ENCODE measurements around the gene MSANTD7. TPM values are rescaled to one million over a fixed set of nuclear protein-coding genes. Genes with fewer than 3 reads are reported as not detected.
"Not testable (repeated sequence)": the region's sequence is repeated elsewhere in the genome, so short reads cannot be mapped to it uniquely, and the experiment has no call there.

MSANTD7 gene, protein sequence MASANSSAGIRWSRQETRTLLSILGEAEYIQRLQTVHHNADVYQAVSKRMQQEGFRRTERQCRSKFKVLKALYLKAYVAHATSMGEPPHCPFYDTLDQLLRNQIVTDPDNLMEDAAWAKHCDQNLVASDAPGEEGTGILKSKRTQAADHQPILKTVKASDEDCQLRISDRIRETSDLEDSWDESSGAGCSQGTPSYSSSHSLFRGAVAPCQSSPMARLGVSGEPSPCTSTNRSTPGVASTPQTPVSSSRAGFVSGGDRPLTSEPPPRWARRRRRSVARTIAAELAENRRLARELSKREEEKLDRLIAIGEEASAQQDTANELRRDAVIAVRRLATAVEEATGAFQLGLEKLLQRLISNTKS
- total RNA-seq: 17.9 and 18.0 TPM in 2 replicates

DNA sequence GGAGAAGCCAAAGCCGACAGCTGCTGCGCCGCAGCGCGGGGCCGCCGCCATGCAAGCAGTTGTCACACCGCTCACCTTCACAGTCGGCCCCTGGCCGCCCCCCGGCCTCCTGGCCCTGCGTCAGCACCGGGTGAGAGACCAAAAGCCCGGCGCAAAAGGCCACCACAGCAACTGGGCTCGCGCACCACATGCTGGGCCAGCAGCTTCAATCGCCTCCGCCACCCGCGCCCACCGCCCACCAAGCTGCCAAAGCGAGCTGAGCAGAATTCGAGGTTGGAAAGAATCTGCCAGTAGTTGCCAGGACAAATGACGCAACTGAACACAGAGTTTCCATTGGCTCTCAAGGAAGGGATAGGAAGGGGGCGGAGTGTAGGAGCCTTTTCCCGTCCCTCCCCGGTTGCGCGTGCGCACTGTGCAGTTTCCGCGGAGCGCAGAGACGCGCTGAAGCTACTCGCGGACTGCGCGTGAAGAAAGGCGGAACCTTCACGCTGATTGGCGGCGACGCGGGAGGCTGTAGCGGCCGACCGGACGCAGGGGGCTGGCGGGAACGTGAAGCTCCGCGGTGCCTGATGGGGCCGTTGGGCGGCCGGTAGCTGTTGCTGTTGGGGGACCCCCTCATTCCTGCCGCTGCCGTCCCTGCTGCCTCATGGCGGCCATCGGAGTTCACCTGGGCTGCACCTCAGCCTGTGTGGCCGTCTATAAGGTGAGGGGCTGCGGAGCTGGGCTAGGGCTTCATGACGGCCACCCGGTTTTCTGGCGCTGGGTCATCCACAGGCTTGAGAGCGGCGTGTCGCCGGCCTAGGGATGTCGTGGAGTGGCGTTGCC is at the start of gene MSANTD7, which contains the start of the genes CDNF and HSPA14:
TSS of gene MSANTD7 (plus strand) at position 550 of the 825 bp plus-strand sequence. CDS start 3,979 bp downstream, outside the sequence.
TSS of gene CDNF (minus strand) at position 281 of the 825 bp plus-strand sequence. CDS start at position 190, 91 bp downstream.
TSS of gene HSPA14 (plus strand) at position 550 of the 825 bp plus-strand sequence. CDS start at position 647, 97 bp downstream.
- intact Hi-C loops (cut with micrococcal nuclease): loop anchor here (1.0 to 5.0 kb wide), 9 partner anchors 40 to 341 kb away; partner anchors contain the start of genes MEIG1, NMT2, RPP38 and SUV39H2

DNA sequence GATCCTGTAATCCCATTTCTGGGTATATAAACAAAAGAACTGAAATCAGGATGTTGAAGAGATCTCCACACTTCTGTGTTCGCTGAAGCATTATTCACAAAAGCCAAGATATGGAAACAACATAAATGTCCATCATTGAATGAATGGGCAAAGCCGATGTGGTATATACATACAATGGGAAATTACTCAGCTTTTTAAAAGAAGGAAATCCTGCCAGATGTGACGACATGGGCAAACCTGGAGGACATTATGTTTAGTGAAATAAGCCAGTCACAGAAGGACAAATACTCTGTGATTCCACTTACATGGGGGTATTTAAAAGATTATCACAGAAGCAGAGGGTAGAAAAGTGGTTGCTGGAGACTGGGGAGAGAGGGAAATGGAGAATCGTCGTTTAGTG is 39.5 kb upstream of the MSANTD7 start:
- intact Hi-C loops (cut with micrococcal nuclease): no loop called here

DNA sequence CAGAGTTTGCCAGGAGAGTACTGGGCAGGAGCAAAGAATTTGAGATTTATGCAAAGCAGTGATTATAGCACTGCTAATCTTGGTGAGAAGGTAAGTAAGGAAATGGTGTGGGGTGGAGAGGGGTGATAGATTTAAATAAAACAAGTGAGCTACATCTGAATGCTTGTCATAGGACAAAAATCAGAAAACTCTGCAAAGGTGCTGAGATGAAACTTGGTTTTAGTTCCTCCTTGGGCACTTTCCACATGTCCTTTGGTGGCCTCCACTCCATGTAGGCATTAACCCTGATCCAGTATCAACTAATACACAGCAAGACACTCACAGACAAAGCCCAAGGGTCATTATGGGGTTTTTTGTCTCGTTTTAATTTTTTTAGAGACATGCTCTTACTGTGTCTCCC is 37.7 kb upstream of the MSANTD7 start:
- intact Hi-C loops (cut with micrococcal nuclease): no loop called here

DNA sequence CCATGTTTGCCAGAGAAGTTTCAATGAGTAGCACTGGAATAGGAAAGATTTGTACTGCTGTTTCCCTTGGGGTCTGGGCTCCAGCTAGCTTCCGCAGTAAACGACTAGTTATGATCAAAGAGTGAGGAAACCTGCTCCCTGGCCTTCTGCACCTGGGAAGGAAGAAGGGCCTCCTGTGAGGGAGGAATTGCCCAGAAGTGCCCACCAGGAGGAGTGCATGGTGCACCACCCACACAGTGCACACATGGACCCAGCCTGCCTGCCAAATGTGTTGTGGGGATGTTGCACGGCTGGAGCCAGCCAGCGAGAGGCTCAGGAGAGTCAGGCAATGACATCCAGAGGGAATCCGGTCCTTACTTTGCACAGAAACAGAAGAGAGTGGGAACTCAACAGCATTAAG is 36.4 kb upstream of the MSANTD7 start:
- intact Hi-C loops (cut with micrococcal nuclease): no loop called here

DNA sequence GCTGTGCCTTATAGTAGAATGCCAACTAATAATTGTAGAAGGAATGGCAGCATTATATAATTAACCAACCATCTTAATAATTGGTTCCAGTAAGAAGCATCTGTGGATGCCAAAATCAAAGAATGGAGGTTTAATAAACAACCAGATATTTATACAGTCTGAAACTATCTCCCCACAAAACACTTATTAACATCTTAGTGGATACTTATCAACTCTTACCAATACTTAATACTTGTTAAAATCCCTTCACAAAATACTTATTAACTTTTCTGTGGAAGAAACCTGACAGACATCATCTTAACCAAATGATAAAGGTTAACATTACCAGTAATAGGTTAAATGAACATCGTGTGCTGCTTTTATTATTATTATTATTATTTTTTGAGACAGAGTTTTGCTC is 34.3 kb upstream of the MSANTD7 start:
- intact Hi-C loops (cut with micrococcal nuclease): no loop called here

DNA sequence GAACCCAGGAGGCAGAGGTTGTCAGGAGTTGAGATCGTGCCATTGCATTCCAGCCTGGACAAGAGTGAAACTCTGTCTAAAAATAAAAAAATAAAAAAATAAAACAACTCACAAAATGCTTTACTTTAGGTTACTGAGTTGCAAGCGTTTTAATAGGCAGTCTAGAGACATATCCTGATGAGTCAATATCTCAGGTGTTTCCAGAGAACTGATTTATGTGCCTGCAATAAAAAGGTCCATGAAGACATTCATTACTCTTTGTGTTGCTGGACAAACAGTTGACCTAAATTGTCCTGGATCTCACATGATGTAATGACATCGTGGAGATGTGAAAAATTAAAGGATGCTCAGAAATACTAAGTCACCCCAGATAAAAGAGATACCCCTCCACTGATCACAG is 31.8 kb upstream of the MSANTD7 start:
- intact Hi-C loops (cut with micrococcal nuclease): no loop called here

DNA sequence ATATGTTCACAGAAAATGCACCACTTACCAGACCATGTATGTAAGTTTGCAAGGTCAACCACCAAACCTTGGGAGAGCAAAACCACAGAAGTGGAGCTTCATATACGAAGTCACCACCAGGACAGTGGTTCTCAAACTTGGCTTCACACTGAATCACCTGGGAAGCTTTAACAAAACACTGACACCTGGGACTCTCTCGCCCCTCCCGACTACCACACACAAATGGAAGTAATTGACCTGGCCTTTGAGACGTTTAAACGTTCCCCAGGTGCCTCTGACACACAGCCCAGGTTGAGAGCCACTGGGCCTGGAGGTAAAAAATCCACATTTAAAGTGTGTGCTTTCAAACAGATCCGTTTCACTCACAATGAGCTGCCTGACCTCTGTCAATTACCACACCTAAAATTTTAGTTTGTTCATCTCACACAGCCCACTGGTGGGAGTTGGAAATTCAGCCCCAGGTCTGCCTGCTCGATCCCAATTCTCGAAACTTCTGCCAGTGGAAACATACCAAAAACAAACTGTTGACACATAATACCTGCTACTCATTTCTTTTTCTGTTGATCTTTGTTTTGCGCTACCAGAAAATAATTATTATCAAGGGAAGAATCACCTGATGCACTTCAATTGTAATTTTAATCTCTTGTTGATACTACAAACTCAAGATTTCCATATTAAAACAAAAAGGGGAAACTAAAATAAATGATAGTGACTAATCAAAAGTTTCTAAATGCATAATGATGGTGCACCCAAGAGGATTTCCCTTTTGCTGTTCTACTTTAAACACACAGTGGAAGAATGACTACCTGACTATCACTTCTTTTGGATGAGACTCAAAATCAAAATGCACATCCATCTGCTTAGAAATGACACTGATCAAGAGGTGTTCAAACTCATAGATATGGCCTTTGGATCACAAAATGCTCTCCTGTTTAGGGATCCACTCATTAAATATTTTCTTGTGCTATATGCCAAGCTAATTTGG is 26.8 kb upstream of the MSANTD7 start:
- intact Hi-C loops (cut with micrococcal nuclease): no loop called here

DNA sequence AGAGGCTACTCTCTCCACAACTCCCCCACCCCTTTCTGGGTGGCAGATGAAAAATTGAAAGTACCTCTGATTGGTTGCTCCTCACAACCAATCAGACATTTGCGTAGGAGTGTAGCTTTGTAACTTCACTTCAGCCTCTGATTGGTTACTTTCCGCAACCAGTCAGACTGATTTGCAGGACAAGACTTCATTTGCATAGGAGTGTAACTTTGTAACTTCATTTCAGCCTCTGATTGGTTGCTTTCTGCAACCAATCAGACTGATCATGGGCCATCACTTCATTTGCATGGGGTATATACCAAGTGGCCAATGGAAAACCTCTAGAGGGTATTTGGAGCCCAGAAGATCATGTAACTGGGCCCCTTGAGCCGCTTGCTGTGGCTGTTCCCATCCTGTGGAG is 25.8 kb upstream of the MSANTD7 start:
- intact Hi-C loops (cut with micrococcal nuclease): no loop called here

DNA sequence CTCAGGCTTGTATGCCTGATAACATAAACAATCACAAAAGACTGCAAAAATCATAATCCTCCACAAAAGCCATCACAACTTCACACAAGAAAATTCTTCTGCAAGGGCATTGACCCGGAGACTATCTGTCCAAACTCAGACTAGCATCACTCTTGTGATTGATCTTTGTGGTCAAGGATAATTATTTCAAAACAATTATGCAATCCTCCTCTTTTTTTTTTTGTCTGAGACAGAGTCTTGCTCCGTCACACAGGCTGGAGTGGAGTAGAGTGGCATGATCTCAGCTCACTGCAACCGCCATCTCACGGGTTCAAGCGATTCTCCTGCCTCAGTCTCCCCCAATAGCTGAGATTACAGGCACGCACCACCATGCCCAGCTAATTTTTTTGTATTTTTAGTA is 22.4 kb upstream of the MSANTD7 start:
- intact Hi-C loops (cut with micrococcal nuclease): no loop called here

DNA sequence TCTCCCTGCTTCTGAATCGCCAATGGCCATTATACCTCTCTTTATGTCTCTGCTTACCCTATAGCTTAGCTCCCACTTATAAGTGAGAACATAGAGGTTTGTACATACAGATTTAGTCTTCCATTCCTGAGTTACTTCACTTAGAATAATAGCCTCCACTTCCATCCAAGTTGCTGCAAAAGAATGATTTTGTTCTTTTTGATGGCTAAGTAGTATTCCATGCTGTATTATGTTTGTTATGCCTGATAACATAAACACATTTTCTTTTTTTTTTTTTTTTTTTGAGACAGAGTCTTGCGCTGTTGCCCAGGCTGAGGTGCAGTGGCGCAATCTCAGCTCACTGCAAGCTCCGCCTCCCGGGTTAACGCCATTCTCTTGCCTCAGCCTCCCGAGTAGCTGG is 21.4 kb upstream of the MSANTD7 start:
- intact Hi-C loops (cut with micrococcal nuclease): not testable (repeated sequence)

DNA sequence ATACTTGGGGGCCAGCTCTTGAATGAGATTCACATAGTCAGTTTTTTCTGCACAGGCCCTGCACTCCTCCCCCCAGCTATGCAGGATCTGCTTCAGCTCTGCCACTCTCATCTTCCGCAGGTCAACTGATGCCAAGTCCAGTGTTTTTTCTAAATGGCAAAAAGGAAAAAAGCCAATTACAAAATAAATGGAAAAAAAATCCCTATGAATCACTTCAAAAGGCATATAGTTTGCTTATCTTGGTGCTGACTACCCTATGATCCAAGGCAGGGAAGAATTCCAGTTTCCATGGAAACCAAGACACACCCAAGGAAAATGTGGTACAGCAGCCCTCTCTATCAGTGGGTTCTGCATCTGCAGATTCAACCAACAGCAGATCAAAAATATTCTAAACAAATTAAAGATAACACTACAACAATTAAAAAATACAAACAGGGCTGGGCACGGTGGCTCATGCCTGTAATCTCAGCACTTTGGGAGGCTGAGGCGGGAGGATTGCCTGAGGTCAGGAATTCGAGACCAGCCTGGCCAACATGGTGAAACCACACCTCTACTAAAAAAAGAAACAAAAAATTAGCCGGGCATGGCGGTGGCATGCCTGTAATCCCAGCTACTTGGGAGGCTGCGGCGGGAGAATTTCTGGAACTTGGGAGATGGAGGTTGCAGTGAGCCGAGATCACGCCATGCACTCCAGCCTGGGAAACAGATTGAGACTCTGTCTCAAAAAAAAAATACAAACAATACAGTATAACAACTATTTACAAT is 17.9 kb upstream of the MSANTD7 start:
- intact Hi-C loops (cut with micrococcal nuclease): loop anchor here (5.0 kb wide), 1 partner anchor 283 kb away; no protein-coding TSS in a partner anchor

DNA sequence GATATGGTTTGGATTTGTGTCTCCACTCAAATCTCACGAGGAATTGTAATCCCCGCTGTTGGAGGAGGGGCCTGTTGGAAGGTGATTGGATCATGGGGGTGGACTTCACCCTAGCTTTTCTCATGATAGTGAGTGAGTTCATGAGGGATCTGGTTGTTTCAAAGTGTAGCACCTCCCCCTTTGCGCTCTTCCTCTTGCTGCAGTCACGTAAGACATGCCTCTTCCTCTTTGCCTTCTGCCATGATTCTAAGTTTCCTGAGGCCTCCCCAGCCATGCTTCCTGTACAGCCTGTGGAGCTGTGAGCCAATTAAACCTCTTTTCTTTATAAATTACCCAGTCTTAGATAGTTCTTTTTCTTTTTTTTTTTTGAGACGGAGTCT is 17.3 kb upstream of the MSANTD7 start:
- intact Hi-C loops (cut with micrococcal nuclease): loop anchor here (5.0 kb wide), 1 partner anchor 283 kb away; no protein-coding TSS in a partner anchor

DNA sequence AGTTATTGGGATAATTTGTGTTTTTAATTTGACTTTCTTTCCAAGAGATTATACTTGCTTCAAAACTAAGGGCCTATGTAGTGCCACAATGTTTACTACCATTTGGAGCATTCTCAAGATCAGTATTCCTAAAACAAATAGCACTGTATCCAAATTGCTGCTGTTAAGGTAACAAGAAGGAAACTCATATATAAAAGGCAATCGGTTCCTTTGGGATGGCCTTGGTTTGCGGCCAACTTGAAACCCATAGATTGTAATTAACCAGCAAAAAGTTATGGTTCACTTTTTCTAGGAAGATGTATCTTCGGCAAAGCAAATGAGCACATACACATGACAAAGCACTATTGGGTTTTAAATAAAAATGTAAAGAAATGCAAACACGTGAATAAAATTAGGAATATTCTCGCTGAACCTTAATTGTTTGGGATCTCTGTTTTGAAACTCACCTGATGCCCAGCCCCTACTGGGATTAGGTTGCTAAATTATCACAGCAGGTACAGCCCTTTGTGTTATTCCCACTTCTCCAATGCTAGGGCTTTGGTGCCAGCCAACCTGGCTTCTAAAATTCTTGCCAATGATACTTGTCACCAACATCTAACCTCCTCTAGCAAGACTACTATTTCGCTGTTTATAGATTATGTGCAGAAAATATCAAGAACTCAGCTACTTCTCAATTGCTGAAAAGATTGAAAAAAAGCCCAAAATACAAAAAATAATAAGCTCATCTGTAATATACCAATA is 16.3 kb upstream of the MSANTD7 start:
- intact Hi-C loops (cut with micrococcal nuclease): loop anchor here (2.0 to 5.0 kb wide), 2 partner anchors 217 to 285 kb away; no protein-coding TSS in a partner anchor

DNA sequence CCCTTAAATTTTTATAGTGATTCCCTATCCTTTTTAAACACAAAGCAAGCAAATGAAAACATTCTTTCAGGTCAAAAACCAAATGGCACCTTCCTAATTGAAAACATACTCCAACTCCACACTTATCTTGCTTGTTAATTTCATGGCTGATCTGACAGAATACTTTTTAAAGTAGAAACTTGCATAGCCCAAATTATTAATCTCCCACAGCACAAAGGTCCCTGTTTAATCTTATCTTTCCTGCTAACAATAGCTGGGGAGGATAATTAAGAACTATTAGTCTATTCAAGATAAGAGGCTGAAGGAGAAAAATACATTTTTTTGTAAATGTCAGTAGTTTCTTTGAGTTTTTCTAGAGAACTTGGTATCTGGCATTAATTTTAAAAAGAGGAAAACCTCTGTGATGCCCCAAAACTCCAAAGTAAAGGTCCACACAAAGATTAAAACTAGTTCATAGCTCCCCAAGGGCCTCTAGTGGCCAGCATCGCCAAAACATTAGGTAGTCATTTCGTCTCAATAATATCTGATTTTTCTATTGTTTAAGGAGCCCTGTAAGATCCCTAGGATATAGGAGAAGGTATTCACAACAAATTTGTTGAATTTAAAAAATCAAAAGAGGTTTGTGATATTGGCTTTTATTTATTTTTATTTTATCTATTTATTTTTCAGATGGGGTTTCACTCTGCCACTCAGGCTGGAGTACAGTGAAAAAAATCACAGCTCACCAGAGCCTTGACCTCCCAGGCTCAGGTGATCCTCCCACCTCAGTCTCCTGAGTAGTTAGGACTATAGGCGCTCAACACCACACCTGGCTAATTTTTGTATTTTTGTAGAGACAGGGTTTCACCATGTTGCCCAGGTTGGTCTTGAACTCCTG is 15.0 kb upstream of the MSANTD7 start:
- intact Hi-C loops (cut with micrococcal nuclease): loop anchor here (1.0 to 5.0 kb wide), 3 partner anchors 218 to 324 kb away; no protein-coding TSS in a partner anchor

DNA sequence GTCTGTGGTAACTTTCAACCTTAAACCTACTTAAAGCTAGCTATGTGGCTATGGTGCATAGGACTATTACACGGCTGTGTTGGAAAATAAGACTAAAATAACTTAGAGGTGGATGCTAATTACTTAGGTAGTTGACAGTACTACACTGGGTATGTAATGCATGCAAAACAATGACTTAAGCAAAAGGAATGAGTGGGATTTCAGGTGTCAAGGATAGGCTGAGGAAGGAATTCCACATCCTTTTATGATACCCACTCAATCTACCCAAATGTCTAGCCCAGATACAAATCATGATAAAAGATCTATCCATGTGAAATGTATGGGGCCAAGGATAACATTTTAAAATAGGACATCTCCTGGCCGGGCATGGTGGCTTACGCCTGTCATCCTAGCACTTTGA is 14.1 kb upstream of the MSANTD7 start:
- intact Hi-C loops (cut with micrococcal nuclease): loop anchor here (1.0 to 5.0 kb wide), 3 partner anchors 219 to 325 kb away; no protein-coding TSS in a partner anchor

DNA sequence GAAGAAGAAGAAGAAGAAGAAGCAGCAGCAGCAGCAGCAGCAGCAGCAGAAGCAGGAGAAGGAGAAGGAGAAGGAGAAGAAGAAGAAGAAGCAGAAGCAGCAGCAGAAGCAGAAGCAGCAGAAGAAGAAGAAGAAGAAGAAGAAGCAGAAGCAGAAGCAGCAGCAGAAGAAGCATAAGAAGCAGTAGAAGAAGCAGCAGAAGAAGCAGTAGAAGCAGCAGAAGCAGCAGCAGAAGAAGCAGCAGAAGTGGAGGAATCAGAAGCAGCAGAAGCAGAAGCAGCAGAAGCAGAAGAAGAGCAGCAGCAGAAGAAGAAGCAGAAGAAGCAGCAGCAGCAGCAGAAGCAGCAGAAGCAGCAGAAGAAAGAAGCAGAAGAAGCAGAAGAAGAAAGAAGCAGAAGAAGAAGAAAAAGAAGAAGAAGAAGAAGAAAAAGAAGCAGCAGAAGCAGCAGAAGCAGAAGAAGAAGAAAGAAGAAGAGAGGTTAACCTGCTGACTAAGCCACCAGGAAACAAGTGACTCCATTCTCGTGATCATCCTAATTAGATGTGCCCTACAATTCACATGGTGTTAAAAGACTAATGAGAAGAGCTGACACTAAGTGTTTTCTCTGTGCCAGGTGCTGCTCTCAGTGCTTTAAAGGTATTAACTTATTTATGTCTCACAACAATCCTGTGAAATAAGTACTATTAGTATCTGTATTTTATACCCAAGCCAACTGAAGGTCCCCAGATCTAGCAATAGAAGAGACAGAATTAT is 11.9 kb upstream of the MSANTD7 start:
- intact Hi-C loops (cut with micrococcal nuclease): no loop called here

DNA sequence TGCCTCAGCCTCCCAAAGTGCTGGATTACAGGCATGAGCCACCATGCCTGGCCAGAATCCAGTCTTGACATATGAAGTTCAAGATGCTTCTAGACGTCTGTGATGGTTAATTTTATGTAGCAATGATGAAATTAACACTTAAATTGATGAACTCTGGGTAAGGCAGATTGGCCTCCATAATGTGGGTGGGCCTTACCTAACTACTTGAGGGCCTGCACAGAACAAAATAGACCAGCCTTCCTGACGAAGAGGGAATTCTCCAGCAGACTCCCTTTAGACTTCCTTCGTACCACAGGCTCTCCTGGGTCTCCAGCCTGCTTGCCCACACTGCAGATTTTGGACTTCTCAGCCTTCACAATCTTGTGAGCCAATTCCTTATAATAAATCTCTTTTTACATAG is 5.0 kb upstream of the MSANTD7 start:
- intact Hi-C loops (cut with micrococcal nuclease): no loop called here
